HG02885 (cell line): ENCODE results near the gene SUN1.
"Not testable (repeated sequence)": the region's sequence is repeated elsewhere in the genome, so short reads cannot be mapped to it uniquely, and the experiment has no call there.

Experiments used
- ATAC-seq: cut with Tn5 transposase; IDR thresholded peaks from one replicate; pipeline ENCODE4 v1.9.1; 2021; ENCODE audit warnings: mild to moderate bottlenecking; ENCODE audit not compliant: unreplicated experiment, poor library complexity

SUN1 gene

GRCh38 chr7:832167-832967 is at the start of gene SUN1:
Gene SUN1, plus strand, starts transcription at chr7:832476. Its CDS starts 49 bp downstream, at chr7:832525.
- peak; percentile 48 for ATAC-seq

GRCh38 chr7:782718-783449 is 49.4 kb upstream of the SUN1 start:
- ATAC-seq = no peak

- ATAC-seq = no peak
Measured at GRCh38 chr7:783556-784490, 48.5 kb upstream of the SUN1 start.

GRCh38 chr7:784971-785370 is 47.3 kb upstream of the SUN1 start:
- no peak for ATAC-seq

GRCh38 chr7:785416-785815 is 46.9 kb upstream of the SUN1 start:
- no peak for ATAC-seq

GRCh38 chr7:786472-787255 is 45.6 kb upstream of the SUN1 start:
- ATAC-seq = no peak

GRCh38 chr7:787332-788240 is 44.7 kb upstream of the SUN1 start:
- no peak for ATAC-seq

- no peak for ATAC-seq
Measured at GRCh38 chr7:791519-791918, 40.8 kb upstream of the SUN1 start.

GRCh38 chr7:794207-794606 is 38.1 kb upstream of the SUN1 start:
- ATAC-seq = no peak

GRCh38 chr7:794671-795329 is 37.5 kb upstream of the SUN1 start:
- no peak for ATAC-seq

GRCh38 chr7:796434-797169 is 35.7 kb upstream of the SUN1 start:
- not testable (repeated sequence) for ATAC-seq

GRCh38 chr7:798921-799470 is 33.3 kb upstream of the SUN1 start:
- no peak for ATAC-seq

- ATAC-seq = no peak
Measured at GRCh38 chr7:800692-801091, 31.6 kb upstream of the SUN1 start.

- ATAC-seq = not testable (repeated sequence)
Measured at GRCh38 chr7:801351-801750, 30.9 kb upstream of the SUN1 start.

- no peak for ATAC-seq
Measured at GRCh38 chr7:801940-802381, 30.3 kb upstream of the SUN1 start.

GRCh38 chr7:802500-803242 is 29.6 kb upstream of the SUN1 start:
- ATAC-seq = no peak

- ATAC-seq = no peak
Measured at GRCh38 chr7:803243-803635, 29.0 kb upstream of the SUN1 start.
